SHP77 (cell line): Measurements from ENCODE around the gene FUT3.

Source experiments
- DNase-seq, 2 experiments: peaks; one replicate each; lab custom pipeline; 2025; lab: John Stamatoyannopoulos, UW

Gene FUT3

DNA sequence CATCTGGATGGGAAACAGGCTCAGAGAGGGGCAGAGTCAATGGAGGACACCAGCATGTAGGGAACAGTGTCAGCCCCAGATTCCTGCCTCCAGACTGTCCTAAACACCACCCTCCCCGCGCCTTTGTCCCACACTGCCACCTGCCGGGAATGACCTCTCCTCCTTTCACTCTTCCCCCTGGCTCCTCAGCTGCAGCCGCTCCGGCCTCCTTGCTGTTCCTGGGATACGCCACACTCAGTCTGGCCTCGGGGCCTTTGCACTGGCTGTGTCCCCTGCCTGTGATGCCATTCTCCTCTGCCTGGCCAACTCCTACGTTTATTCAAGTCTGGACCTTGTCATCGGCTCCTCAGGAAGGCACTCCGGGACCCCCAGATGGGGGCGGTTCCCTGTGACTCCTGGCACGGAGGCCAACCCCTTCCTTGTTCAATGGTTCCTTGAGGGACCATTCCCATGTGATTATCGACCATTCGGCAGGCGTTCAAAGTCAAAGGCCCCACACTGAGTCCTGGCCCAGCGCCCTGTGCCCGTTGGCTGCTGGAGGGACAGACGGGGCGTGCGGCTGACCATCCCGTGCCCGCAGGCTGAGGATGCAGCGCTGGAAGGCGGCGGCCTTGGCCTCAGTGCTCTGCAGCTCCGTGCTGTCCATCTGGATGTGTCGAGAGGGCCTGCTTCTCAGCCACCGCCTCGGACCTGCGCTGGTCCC, 27.5 kb downstream of the FUT3 start:
- peak; percentile 16 to 52 for DNase-seq

- DNase-seq, result peak in 1 of 2 experiments; percentile 37
These were observed 28.9 kb downstream of the FUT3 start for GRCh38 chr19:5822181-5822844.

DNA sequence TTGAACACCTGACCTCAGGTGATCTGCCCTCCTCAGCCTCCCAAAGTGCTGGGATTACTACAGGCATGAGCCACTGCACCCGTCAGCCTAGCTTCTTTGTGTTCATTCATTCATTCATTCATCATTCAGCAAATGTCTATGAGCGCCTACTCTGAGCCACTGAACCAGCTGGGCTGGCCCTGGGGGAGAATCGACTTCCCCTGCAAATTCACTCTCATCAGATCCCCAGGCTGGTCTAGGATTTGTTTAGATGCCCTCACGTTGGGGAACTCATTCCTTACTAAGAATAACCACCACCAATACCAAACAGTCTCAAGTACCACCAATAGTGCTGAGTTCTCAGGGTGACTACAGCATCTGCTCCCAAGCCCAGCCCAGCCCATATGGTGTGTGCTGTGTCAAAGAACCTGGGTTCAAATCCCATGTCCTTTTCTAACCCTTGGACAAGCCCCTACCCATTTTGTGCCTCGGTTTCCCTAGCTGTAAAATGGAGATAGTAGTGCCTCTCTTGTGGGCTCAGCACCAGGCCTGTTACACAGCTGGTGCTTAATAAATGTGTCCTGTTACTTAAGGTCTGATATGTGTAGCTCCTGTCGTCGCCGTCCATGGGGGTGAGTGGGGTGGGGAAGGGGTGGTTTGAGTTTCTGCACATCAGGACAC, 29.6 kb downstream of the FUT3 start:
- DNase-seq, result no peak

GRCh38 chr19:5820785-5821184, 30.5 kb downstream of the FUT3 start:
- DNase-seq, result no peak

- no peak for DNase-seq
These were observed 32.7 kb downstream of the FUT3 start for GRCh38 chr19:5818594-5818993.

GRCh38 chr19:5817218-5817617, 34.0 kb downstream of the FUT3 start:
- DNase-seq, result no peak

DNA sequence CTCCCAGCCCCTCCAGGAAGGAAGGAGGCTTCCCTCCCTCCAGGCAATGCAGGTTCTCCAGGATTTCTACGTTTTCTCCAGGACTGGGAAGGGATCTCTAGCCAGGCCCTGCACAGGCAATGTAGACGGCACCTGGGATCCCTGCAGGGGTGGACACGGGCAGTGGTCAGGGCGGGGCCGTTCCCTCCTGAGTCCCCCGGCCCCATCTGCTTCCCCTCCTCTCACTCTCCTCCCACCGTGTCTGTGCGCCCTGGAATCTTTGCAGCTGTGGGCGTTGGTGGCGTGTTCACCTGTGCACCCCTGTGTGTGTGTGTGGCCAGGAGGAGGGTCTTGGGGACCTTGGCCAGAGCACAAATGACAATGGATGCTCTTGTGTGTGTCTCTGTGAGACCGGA, 36.4 kb downstream of the FUT3 start:
- DNase-seq, result no peak

DNA sequence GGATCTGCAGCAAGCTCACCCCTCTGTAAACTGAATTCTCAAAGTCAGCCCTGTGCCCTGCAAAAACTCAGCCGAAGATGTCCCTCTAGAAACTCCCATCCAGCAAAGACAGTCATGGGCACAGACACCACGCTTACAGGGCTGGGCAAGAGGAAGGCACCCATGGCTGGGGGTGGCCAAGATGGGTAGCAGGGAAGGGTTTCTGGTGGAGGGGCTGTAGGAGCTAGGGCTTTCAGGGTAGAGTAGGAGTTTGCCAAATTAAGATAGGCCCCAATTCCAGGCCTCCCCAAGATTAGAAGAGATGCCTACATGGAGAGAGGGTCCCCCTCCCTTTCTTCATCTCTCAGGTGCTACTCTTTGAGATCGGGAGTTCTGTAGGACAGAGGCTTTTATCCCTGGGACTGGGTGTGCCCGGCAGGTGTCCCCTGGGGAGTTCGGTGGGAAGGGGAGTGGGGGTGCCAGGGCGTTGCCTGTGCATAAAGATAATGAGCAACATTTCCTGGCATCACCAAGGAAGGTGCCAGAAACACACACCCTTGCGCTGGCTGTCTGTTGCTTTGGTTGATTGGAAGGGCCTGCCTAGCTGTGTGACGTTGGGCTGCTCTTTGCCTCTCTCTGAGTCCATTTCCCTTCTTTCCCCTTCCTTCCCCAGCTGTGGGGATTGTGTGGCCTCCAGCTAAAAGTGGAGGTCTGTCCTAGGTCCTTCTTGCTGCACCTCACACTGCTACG, 37.0 kb downstream of the FUT3 start:
- DNase-seq, result no peak

- no peak for DNase-seq
These were observed 40.1 kb downstream of the FUT3 start for GRCh38 chr19:5811117-5811516.

DNA sequence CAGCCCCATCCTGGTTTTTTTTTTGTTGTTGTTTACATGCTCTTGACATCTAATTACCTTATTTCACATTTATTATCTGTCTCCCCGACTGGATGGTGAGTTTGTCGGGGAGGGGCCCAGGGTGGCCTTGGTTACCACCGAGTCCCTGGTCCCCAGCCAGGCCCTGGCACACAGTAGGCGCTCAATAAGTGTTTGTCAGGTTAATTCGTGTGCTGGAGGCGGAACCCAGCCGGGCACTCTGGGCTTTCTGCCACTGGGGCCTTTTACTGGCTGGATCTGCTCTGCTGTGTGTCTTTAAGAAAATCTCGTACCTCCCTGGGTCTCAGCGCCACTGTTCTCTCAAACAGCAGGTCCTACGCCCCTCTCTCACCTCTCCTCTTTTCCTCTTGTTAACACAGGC, 41.8 kb downstream of the FUT3 start:
- DNase-seq, result no peak

DNA sequence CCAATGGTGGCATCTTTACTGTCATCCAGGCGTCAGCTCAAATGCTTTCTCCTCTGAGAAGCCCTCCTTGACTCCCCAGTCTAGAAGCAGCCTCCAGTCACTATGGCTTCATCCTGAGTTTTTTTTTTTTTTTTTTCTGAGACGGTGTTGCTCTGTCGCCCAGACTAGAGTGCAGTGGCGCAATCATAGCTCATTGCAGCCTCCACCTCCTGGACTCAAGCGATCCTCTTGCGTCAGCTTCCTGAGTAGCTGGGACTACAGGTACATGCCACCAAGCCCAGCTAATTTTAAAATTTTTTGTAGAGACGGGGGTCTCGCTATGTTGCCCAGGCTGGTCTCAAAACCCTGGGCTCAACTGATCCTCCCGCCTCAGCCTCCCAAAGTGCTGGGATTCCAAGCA, 42.2 kb downstream of the FUT3 start:
- DNase-seq, result no peak

GRCh38 chr19:5808120-5808816, 43.0 kb downstream of the FUT3 start:
- no peak for DNase-seq

DNA sequence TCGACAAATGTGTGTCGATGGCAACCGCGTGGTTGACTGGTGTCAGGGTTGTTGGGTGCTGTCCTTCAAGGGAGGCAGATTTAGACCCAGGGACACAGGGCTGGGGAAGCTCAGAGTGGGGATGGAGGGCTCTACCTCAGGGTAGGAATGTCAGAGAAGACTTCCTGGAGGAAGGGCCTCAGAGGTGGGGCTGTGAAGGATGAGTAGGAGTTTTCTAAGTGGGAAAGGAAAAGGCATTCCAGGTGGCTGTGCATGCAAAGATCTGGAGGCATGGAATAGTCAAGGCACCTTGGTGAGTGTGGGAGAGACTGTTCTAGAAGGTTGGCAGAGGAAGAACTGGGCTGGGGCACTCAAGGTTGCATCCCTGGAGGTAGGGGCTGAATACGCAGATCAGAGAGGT, 44.3 kb downstream of the FUT3 start:
- no peak for DNase-seq

DNA sequence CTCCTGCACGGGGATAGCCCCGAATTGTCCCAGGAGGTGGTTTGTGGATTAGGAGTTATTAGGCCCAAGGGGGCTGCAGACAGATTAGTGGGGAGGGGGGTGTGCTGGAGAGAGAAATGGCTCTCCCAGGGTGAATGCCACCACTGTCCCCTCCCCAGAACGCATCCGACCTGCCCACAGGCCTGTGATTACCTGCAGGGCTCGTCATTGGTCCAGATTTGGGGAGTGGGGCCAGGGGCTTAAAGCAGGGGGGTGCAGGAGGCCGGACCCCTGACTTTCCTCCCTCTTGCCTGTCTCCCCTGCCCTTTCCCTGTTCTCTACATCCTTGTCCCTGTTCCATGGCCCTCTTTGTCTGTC, 45.1 kb downstream of the FUT3 start:
- no peak for DNase-seq

DNA sequence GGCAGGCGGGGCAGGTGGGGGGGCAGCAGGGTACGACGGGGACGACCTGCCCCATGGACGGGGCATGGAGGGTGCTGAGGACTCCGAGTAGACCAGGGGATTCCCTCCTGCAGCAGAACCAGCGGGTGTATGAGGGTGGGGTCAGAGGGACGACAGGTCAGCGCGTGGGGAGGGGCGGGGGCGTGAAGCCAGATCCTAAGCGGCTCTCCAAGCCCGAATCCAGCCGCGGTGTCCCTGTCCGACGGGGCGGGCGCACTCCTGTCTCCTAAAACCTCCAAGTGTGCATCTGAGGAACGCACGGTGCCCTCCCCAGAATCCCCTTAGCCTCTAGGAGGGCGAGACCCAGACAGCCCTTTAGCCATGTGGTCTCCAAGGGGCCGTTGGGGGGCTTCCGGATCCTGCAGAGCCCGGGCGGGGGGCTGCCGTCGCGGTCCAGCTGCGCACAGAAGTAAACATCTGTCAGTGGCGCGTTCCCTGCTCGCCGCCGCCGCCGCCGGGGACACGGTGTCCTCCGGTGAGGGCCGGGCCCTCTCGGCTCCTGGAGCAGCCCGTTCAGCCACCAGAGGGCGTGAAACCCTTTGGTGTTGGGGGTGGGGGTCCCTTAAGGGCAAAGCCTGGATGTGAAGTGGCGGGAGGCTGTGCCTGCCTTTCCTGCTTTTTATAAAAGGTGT, 45.7 kb downstream of the FUT3 start:
- peak; percentile 70 to 72 for DNase-seq

DNA sequence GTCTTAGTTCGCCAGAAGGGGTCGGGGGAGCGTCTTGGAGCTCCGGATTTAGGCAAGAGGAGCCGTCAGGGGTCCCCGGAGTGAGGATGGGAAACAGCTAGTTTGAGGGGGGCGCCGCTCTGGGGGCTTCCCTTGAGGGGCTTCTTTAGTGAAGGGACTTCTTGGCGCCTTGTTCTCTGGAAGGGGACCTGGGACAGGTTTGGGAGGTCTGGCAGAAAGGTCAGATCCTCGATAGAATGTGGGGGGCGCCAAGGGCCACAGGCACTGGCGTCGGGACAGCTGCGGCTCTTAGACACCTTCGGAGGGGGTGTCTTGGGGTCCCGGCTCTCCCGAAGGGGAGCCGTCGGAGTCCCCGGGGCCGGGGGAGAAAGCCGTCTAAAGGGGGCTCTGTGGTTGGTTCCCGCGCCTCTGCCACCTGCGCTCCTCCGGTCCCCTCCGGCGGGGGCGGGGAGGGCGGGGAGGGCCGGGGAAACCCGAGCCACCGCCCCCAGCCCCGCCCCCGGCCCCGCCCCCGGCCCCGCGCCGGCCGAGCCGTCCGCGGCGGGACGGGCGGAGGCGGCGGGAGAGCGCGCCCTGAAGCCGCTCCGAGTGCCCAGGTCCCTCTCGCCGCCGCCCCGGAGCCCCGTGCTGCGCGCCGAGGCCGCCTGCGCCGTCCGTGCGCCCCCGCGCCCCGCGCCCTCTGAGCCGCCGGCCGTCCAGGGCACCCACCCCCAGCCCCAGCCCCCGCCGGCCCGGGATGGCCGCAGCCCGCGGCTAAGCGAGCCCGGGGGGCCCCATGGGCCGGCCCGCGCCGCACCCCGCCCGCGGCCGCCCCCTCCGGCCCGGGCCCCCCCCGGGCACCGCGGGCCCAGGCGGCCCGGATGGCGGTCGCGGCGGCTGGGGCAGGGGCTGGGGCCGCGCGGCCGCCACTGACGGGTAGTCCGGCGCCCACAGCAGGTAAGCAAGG, 46.5 kb downstream of the FUT3 start, which contains the start of gene NRTN:
Gene NRTN (plus strand): TSS at position 552 of the 946 bp plus-strand sequence. CDS start 19,099 bp downstream, outside the sequence.
- peak; percentile 36 to 48 for DNase-seq

DNA sequence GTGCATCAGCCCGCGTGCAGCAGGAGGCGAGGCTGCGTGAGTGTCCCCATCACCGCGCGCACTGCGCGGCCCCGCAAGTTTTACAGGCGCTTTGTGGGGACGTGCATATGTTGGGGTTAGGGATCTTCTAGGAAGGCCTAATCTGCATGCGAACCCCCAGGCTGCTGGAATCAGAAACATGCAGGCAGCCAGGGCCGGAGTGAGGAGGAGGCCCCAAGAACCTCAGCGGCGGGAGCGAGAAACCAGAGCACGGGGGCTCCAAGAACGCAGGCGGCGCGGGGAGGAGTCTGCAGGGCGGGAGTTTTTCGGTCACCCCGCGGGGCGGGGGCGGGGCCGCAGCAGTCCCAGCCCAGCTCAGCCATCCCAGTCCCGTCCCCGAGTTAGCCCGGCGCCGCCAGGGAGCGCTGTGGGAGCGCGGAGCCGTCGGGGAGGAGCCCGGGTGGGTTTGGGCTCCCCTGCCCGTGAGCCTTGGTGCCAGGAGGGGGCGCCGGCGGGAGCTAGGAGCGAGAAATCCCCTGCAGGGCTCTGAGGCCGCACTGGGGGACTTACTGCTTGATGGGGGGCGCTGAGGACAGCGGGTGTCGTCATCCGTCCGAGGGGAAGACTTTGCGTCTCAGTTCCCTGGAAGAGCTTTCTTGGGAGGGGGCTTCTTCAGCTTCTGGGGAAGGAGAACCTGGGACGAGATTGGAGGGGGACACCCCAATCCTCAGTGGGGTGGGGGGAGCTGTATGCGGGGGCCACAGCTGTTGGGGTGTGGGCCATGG, 47.3 kb downstream of the FUT3 start:
- DNase-seq, result peak; percentile 84 to 87

DNA sequence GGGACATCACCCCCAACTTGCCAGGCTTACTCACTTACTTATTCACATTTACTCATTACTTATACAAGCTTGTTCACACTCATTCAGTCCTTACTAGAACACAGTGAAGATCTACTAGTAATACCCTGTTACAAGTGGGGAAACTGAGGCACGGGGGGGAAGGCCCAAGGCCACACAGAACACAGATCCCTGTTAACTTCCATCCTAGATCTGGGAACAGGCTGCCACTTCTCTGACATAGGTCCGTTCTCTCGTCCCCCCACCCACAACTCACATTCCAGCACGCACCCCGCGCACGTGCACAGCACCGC, 47.9 kb downstream of the FUT3 start:
- no peak for DNase-seq

- no peak for DNase-seq
These were observed 49.2 kb downstream of the FUT3 start for GRCh38 chr19:5801796-5802619.
